ENCODE results near the gene NR6A1. TPM values are rescaled to one million over a fixed set of nuclear protein-coding genes. Genes with fewer than 3 reads are reported as not detected.

The NR6A1 gene
- total and polyA plus RNA-seq, 2 of the 8 experiments (the other 6 are each of a cell fraction or from before 2014, with no cell fraction given), result 93.2 to 237 TPM

DNA sequence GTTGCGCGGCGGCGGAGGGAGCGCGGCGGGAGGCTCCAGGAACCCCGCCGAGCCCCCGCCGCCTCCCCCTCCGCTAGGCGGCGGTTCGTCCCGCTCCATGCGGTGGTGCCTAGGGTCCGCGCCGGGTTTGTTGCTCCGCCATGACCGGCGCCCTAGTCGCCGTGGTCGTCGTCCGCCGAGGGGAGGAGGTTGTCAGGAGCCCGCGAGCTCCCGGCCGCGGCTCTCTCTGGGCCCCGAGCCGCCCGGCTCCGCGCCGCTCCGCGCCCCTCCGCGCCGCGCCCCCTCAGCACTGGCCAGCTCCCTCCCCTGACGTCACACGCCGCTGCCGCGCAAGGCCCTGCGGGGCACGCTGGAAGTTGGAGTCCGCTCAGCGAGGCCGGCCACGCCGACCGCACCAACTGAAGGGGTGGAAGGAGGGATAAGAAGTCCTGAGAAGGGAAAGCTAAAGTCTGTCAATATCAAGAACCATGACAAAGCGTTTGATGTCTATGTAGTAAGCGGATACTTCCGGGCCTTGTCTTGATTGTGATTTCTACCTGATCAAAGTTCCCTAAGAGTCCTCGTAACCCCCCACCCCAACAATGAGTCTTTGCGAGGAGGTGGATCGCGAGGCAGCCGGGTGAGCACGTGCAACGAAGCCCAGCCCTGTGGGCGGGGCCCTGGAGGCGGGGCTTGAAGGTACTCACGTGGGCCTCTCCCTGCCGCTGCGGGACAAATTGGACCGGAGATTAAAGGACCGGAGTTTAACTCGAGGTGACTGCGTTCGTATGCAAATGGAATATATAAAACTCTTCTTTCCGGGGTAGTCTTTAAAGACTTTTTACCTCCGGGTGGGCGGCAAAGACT, at the start of gene NR6A1 (continued):
- TF ChIP-seq, protein P1, sequence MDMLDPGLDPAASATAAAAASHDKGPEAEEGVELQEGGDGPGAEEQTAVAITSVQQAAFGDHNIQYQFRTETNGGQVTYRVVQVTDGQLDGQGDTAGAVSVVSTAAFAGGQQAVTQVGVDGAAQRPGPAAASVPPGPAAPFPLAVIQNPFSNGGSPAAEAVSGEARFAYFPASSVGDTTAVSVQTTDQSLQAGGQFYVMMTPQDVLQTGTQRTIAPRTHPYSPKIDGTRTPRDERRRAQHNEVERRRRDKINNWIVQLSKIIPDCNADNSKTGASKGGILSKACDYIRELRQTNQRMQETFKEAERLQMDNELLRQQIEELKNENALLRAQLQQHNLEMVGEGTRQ (IDR thresholded peaks at IDR 0.05; ENCODE audit: low read length), result peak; percentile 78

All from H1 (cell line).